Right renal cortex interstitium (tissue), 3 donors: Measurements from ENCODE around the gene NEU4. TPM values are rescaled to one million over a fixed set of nuclear protein-coding genes. Genes with fewer than 3 reads are reported as not detected.

ENCODE experiments used
- DNase-seq, 3 donors: peaks; one replicate each; pipeline ENCODE4 v3.0.0-alpha.2; 2013; ENCODE audit warnings: low read depth in 3 of 3, low spot score in 2 of 3
- polyA plus RNA-seq, 3 donors: library from polyadenylated mRNA; unstranded; fragments of 120-200 nt; gene quantifications; one replicate each; pipeline ENCODE4 v1.2.1, GENCODE V29; 2013; ENCODE audit not compliant: insufficient read length in 3 of 3

NEU4 gene
- polyA plus RNA-seq, 3 donors = 0.92 to 1.8 (median 1.3) TPM

DNA sequence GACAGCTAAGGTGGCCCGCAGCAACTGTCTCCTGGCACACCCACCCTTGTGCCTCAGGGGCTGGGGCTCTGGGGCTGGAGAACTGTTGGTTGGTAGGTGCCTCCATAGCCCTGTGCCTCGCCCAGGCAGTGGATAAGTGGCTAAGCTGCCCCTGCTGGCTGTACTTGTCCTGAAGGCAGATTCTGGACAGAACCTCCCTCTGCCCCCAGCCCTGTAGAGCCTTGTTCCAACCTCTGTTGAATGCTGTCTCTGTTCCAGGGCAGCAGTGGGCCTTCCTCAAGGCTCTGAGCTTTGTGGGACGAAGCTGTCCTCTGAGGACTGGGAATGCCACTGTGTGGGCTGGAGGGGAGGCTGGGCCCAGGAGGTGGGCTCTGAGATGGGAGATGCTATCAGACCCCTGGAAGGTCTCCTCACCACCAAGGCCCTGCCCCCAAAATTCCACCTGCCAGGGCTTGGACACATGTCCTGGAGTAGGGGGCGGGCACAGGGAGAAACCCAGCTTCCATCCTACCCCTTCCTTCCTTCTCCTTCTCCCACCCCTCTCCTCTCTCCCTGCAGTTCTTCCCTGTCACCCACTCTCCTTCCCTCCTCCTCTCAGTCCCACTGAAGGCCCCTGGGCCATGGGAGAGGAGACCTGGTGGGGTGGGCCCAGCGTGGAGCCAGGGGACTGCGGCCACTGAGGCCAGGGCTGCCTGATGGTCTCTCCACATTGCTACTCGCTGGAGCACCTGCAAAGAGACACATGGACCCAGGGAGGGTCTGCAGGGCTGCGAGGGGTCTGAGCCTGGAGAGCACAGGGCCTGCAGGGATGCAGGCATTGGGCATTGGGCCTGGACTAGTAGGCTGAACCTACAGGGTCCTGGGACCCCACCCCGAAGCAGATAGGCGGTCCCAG is 51.4 kb downstream of the NEU4 start:
- DNase-seq = no peak

DNA sequence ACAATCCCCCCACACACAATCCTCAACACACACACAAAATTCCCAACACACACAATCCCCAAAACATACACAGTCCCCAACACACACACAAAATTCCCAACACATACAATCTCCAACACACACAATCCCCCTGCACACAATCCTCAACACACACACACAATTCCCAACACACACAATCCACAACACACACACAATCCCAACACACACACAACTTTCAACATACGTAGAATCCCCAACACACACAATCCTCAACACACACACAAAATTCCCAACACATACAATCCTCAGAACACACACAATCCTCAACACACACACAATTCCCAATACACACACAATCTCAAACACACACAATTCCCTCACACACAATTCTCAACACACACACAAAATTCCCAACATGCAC is 52.3 kb downstream of the NEU4 start:
- no peak for DNase-seq

DNA sequence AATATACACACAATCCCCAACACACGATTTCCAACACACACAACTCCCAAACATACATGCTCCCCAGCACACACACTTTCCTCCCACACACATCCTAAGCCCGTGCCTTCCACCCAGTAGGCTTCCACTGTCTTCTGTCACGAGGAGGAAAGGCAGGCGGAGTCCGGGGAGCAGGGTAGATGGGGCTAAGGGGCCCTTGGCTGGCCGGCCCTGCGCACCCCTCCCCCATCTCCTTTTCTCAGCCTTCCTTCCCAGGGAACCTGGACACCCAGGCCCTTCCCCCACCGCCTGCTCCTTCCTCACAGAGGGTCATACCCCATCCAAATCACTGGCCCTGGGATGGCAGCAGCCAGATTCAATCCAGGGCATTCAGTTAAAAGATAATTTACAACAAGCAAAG is 53.1 kb downstream of the NEU4 start:
- no peak for DNase-seq

DNA sequence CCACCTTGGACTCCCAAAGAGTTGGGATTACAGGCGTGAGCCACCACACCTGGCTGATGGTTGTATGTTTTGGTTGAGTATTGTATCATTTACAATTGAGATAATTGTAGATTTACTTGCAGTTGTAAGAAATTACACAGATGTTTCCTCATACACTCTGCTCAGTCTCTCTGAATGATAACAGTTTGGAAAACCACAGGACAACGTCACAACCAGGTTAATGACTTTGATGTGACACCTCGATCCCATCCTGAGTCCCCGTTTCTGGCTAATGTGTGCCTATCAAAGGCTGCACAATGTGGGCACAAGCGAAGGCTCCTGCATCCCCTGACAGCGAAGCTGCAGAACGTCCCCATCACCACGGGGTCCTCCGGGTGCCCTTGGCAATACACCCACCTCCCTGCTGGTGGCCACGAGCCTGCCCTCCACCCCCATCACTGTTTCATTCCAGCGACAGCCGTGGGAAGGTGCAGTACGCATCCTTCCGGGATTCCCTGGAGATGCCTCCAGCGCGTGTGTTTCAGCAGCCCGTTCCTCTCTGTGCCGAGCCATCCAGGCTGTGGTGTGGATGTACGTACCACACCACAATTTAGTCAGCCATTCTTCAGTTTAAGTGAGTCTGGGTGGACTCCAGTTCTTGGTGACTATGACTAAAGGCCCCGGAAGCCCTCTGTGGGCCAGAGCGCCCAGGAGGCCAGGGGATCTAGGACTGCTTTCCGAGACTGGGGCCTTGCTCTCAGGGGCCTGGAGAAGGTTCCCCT is 54.0 kb downstream of the NEU4 start:
- no peak for DNase-seq

DNA sequence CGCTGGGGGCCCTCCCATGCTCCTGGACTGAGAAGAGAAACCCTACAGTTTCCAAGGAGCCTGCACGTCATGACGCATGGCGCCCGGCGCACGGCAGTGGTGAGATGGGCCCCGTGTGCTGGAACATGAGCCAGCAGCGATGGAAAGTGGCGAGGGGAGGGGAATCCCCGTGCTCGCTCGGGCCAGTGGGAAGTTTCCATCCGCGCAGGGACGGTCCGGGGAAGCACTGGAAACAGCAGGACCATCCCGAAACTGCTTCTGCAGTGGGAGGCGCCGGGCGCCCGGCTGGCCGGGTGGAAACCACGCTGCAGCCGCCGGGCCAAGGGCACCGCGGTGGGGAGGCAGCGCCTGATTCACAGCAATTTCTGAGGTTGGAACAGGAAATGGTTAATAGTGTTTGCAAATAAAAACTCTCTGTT is 54.6 kb downstream of the NEU4 start:
- no peak for DNase-seq

DNA sequence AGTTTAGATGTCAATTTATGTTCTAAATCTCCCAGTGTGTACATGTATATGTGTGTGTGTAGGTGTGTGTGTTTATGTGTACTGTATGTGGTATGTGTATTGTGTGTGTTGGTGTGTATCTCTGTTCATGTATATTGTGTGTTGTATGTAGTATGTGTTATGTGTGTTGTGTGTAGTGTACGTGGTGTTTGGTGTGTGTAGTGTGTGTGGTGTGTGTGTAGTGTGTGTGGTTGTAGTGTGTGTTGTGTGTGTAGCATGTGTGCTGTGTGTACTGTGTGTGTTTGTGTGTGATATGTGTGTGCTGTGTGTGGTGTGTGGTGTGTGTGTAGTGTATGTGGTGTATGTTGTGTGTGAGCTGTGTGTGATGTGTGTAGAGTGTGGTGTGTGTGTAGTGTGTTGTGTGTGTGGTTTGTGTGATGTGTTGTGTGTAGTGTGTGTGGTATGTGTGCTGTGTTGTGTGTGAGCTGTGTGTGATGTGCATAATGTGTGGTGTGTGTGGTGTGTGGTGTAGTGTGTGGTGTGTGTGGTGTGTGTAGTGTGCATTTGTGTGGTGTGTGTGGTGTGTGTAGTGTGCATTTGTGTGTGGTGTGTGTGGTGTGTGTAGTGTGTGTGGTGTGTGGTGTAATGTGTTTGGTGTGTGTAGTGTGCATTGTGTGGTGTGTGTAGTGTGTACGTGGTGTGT is 55.3 kb downstream of the NEU4 start:
- no peak for DNase-seq

DNA sequence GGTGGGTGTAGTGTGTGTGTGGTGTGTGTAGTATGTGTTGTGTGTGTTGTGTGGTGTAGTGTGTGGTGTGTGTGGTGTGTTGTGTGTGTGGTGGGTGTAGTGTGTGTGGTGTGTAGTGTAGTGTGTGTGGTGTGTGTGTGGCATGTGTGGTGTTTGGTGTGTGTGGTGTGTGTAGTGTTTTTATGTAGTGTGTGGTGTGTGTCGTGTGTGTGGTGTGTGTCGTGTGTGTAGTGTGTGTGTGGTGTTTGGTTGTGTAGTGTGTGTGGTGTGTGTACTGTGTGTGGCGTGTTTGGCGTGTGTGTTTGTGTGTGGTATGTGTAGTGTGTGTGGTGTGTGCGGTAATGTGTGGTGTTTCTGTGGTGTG is 55.8 kb downstream of the NEU4 start:
- DNase-seq = no peak

DNA sequence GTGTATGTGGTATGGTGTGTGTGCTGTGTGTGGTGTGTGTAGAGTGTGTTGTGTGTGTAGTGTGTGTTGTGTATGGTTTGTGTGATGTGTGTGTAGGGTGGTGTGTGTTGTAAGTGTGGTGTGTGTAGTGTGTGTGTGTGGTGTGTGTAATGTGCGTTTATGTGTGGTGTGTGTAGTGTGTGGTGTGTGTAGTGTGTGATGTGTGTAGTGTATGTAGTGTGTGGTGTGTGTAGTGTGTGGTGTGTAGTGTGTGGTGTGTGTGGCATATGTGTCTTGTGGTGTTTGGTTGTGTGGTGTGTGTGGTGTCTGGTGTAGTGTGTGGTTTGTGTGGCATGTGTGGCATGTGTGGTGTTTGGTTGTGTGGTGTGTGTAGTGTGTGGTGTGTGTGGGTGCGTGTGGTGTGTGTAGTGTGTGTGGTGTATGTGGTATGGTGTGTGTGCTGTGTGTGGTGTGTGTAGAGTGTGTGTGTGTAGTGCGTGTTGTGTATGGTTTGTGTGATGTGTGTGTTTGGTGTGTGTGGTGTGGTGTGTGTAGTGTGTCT is 56.5 kb downstream of the NEU4 start:
- DNase-seq = no peak

DNA sequence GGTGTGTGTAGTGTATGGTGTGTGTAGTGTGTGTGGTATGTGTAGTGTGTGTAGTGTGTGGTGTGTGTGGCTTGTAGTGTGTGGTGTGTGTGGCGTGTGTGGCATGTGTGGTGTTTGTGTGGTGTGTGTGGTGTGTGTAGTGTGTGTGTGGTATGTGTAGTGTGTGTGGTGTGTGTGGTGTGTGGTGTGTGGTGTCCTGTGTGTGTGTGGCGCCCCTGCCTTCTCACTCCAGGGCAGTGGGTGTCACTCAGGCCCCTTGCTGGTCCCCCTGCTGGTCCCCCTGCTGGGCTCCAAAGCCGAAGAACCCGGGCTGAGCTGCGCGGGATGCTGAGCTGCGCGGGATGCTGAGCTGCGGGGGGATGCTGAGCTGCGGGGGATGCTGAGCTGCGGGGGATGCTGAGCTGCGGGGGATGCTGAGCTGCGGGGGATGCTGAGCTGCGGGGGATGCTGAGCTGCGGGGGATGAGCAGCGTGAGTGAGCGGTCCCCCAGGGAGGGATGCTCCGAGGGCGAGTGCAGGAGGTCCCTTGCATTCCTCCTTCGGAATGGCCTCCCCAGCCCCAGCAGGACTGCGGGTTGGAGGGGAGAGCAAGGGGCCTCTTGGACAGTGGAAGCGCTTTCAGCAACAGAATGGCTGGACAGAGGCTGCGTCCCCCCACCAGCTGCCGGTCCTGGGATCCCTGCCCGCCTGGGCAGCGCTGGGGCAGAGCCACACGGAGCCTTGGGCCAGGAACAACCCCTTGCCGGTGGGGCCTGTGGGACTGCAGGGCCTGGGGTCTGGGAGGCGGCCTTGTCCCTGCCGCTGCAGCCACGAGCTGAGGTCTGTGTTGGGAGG is 57.2 kb downstream of the NEU4 start:
- DNase-seq = no peak

Other genes starting within 250 kb of the NEU4 start
- 10 to 100 TPM; 57.9 to 69.0 (median 58.4) TPM for gene THAP4, start 172.0 kb upstream of the NEU4 start, polyA plus RNA-seq
- gene ATG4B, start 171.5 kb upstream of the NEU4 start, polyA plus RNA-seq = 10 to 100 TPM; 60.7 to 65.5 (median 61.1) TPM
- gene DTYMK, start 122.4 kb upstream of the NEU4 start, polyA plus RNA-seq = 10 to 100 TPM; 32.7 to 39.0 (median 37.4) TPM
- 10 to 100 TPM; 37.5 to 43.5 (median 40.0) TPM for gene ING5, start 107.2 kb upstream of the NEU4 start, polyA plus RNA-seq
- gene D2HGDH, start 74.6 kb upstream of the NEU4 start, polyA plus RNA-seq = 10 to 100 TPM; 27.5 to 38.9 (median 28.1) TPM
- gene GAL3ST2, start 32.4 kb upstream of the NEU4 start, polyA plus RNA-seq = under 1 TPM; 0.22 to 0.40 (median 0.37) TPM
- gene PDCD1, start 49.7 kb downstream of the NEU4 start, polyA plus RNA-seq = under 1 TPM in 1 of 3 donors, not detected in 2; 0.15 TPM
- gene RTP5, start 60.5 kb downstream of the NEU4 start, polyA plus RNA-seq = not detected